SKM-1 (cell line): Measurements from ENCODE around the gene PIK3R5.
"Not testable (repeated sequence)": the region's sequence is repeated elsewhere in the genome, so short reads cannot be mapped to it uniquely, and the experiment has no call there.

Source experiments
- DNase-seq: peaks from one replicate; lab custom pipeline; 2025; ENCODE audit not compliant: unreplicated experiment; lab: John Stamatoyannopoulos, UW

The PIK3R5 gene, protein sequence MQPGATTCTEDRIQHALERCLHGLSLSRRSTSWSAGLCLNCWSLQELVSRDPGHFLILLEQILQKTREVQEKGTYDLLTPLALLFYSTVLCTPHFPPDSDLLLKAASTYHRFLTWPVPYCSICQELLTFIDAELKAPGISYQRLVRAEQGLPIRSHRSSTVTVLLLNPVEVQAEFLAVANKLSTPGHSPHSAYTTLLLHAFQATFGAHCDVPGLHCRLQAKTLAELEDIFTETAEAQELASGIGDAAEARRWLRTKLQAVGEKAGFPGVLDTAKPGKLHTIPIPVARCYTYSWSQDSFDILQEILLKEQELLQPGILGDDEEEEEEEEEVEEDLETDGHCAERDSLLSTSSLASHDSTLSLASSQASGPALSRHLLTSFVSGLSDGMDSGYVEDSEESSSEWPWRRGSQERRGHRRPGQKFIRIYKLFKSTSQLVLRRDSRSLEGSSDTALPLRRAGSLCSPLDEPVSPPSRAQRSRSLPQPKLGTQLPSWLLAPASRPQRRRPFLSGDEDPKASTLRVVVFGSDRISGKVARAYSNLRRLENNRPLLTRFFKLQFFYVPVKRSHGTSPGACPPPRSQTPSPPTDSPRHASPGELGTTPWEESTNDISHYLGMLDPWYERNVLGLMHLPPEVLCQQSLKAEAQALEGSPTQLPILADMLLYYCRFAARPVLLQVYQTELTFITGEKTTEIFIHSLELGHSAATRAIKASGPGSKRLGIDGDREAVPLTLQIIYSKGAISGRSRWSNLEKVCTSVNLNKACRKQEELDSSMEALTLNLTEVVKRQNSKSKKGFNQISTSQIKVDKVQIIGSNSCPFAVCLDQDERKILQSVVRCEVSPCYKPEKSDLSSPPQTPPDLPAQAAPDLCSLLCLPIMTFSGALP

DNA sequence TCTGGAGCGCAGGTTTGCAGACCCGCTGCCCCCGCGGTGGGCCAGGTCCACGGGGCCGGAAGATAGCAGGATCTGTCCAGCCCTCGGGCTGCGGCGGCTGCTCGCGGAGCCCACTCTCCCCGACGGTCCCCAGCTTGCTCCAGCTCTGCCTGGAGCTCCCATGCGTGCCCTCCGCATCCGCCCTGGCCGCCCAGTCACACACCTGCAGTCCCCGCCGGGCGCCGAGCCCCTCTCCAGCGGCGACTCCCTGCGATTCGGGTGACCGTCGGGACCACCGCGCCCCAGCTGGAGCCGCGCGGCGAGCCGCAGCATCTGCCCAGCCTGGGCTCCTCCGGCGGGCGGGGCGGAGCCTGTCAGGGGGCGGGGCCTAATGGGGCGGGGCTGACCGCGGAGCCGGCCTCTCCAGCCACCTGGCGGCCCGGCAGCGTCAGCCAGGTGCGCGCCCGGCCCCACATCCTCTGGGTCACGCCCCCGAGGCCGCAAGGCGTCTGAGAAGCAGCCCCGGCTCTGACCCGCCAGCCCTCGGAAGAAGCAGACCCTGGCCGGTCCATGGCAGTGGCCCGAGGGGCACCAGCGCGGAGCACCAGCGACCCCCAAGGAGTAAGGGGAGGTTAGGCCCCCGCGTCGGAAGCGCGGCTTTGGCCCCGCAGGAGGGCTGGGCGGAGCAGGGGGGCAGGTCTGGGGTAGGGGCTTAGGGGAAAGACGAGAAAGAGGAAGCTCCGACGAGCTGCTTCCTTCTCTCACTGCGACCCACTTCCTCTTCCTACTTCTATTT lies at the start of gene PIK3R5:
Gene PIK3R5, minus strand, starts transcription at position 314 of the 775 bp plus-strand sequence. CDS start 54,213 bp downstream, outside the sequence.
- DNase-seq = peak; percentile 33

DNA sequence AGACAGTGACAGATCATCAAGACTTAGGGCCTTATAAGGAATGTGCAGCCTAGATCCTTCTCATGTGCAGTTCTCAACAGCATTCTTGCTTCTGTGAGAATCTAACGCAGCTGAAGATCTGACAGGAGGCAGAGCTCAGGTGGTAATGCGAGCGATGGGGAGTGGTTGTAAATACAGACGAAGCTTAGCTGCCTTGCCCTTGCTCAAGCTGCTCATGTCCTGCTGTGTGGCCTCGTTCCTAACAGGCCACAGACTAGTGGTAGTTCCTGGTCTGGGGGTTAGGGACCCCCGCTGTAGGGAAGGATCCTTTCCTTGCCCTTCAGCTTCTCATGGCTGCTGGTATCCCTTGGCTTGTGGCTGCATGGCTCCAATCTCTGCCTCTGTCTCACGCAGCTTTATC lies 45.5 kb upstream of the PIK3R5 start:
- DNase-seq = no peak

DNA sequence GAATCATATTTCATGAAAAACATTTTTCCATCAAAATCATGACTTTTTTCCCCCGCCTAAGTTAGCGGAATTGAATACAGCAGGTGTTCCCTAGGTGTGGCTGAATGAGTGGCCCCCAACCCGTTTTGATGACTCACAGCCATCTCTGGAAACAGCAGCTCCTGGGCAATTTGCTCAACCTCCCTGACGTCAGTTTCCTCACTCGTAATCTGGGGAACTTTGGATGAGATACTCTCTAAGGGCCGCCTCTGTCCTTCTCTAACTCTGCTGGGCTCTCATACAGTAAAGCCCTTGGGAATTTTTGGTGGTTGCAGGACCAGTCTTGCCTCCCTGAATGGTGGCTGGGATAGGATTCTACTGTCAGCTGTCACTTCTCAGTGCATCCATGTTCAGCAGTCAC lies 44.2 kb upstream of the PIK3R5 start:
- no peak for DNase-seq

DNA sequence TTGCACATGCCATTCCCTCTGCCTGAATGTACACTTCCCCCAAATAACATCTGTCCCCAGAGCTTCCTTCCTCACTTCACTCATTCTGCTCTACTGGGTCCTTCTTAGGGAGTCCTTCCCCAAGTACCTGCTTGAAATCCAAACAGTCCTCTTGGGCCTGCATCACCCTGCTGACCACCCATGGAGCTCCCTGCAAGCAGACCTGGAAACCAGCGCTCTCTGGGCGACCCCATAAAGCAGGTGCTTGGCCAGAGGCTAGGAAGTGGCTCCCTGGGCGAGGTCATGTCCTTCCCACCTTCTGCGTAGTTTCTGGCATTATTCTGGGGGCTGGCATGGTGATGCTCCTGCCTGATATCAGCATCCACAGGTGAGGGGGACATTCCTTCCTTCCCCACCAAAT lies 43.6 kb upstream of the PIK3R5 start:
- DNase-seq = no peak

DNA sequence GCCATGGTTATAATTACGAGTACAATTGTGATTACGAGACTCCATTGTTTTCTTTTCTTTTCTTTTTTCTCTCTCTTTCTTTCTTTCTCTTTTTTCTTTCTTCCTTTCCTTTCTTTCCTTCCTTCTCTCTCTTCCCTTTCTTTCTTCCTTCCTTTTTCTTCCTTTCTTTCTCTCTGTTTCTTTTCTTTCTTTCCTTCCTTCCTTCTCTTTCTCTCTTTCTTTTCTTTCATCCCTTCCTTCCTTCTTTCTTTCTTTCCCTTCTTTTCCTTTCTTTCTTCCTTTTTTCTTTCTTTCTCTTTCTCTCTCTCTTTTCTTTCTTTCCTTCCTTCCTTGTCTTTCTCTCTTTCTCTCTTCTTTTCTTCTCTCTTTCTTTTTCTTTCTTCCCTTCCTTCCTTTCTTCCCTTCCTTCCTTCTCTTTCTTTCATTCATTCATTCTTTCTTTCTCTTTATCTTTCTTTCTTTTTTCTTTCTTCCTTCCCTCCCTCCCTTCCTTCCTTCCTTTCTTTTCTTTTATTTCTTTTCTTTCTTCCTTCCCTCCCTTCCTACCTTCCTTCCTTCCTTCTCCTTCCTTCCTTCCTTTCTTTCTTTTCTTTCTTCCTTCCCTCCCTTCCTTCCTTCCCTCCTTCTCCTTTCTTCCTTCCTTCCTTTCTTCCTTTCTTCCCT lies 41.7 kb upstream of the PIK3R5 start:
- no peak for DNase-seq

DNA sequence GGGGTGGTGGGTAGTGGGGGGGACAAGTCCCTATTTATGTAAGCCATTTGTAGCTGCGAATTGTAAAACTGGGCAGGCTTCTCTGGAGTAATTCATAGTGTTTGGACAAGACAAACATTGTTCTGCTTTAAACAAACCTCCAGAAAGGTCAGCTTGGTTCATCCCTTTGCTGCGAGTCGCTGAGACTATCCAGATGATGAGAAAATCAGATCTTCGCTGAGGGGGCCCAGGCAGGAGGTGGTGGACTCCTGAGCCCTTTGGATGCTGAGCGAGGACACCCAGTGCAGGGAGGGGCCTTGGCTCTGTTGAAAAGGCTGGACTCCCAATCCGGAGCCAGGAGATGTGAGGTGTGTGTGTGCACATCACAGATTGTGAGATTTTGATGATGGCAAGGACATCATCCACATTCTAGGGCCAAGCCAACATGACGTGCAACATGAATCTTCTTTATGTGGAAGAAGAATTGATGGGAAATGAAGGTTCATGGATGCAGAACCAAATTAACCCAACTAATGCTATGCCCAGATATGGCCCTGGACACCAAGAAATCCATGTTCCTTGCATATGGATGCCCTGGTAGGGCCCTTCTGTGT lies 40.8 kb upstream of the PIK3R5 start:
- no peak for DNase-seq

DNA sequence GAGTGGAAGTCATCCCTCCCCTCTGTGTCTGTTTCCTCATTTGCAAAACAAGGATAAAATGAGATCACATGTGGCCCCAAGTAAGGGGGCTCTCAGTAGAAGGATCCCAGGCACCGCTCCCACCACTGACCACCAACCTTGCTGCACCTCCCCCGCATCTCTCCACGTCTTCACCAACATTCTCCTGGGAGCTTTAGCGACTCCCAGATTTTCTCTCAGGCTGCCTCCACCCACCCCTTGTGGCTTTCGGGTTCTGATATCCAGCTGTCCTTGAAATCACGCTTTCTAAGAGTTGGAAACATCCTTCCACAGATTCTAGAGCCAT lies 39.4 kb upstream of the PIK3R5 start:
- DNase-seq = no peak

DNA sequence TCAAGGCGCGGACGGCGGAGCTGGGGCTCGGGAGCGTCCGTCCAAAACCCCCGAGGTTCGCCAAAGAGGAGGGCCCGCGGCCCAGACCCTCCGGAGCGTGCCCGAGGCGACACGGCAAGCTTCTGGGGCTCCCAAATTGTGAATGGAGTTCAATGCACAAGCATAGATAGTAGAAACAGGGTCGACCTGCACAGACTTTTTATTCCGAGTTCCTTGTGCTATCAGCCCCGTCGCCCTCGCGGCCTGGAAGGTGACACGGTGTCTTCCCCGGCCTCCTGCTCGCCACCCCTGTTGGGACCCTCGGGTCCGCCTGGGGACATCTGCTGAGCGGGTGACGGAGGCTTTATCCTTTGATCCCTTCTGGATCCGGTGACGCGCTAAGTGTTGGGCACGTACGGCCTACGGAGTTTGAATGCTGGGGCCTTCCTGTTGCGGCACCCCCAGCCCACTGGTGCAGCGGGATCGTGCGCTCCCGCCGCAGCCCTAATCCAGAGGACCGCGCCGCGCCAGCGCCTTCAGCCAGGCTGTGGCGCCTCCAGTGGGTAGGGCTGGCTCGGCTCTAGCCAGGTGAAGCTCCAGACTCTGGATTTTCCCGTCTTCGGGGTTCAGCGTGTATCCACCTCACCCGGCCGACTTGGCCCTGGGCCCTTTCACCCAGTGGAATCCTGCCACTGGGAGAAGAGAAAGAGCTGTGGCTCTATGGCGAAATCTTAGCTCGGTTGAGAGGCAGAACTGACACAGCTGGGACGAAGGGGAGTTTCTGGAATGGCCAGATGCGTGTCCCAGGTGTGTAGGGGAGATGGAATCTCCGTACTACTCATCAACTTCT lies 38.8 kb upstream of the PIK3R5 start:
- no peak for DNase-seq

DNA sequence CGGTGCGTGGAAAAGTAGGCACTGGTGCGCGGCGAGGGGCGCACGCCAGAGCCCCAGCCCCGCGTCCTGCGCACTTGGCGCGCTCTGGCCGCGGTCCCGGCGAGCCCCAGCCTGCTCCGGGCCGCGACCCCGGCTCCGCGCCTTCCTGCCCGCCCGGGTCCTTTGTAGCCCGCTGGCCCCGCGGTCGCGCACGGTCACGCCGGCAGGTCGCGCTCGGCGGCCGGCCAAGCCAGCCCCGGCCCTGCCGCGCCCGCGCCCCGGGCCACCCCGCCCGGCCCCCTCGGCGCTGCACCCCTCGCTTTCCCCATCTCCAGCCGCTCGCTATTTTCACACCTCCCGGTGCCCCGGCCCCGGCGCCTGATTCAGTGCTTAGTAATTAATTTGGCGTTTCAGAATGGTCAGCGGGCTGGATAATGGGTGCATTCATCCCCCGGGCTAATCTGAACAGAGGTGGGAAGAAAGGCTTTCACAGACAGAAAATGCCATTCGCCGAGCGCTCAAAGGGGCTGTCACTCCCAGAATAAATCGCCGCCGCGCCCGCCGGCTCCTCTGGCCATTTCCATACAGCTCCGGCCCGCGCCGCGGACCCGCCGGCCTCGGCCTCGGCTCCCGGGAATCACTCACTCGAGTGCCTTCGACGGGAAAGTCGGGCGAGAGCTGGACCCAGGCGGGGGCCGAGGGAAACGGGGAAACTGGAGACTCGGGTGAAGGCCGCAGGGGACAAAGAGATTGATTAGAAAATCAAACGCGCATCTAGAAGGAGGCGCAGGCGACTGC lies 38.0 kb upstream of the PIK3R5 start:
- no peak for DNase-seq

DNA sequence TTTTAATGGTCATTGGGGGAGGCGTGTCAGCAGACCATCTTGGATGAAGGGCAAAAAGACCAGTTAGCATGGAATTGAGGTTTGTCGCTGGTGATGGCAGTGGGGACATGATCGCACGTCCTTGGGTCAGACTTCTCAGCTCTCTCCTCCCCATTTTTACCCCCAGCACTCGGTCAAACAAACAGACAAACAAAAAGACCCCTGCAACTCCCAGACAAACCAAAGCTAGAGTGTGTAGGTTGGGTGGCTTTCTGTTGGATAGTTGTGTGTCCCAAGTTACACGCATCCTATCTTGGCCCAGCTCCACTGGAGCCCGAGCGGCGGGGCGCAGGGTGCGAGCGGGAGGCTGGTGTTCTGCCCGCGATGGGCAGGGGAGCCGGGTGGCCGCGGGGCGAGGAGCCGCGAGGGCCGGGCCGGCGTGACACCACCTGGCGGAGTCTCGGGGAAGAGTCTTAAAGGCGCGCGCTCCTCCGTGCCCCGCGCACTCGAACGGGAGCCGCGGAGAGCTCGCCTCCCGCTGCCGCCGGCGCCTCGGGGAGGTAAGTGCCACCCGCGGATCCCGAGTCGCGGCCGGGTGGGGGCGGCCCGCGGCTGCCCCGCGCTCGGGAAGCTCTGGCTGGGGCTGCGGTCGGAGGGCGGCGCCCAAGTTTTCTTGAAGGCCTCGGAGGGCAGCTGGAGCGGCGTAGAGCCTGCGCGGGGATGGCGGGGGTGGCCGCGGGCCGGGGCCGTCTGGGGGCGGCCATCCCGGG lies 37.3 kb upstream of the PIK3R5 start:
- no peak for DNase-seq

DNA sequence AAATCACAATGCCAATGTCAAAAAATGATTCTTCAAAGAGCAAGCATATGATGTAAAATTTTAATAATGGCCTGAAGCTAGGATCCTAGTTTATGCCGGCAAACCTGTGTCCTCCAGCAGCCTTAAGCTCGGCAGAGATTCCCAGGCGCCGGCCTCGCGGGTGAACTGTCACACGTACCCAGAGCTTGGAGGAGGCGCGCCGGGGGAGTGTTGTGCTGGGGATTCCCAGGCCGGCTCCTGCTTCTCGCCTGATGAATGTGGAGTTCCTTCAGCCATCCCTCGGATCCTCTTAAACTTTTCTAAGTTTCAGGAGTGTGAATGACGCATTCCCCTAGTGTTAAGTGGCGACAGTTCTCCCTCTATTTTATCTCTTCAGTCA lies 36.7 kb upstream of the PIK3R5 start:
- no peak for DNase-seq

DNA sequence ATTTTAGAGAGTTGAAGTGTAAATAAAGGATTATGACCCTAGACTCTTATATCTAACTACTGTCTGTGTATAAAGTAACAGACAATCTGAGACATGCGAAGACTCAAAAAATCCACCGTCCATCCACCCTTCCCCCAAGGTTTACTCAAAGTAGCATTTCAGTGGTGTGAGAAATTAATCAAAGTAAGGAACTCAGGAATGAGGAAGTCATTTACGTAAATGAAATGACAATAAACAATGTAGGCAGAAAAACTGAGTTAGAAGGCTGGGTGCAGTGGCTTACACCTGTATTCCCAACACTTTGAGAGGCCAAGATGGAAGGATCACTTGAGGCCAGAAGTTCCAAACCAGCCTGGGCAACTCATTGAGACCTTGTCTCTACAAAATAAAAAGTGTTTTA lies 36.1 kb upstream of the PIK3R5 start:
- no peak for DNase-seq

DNA sequence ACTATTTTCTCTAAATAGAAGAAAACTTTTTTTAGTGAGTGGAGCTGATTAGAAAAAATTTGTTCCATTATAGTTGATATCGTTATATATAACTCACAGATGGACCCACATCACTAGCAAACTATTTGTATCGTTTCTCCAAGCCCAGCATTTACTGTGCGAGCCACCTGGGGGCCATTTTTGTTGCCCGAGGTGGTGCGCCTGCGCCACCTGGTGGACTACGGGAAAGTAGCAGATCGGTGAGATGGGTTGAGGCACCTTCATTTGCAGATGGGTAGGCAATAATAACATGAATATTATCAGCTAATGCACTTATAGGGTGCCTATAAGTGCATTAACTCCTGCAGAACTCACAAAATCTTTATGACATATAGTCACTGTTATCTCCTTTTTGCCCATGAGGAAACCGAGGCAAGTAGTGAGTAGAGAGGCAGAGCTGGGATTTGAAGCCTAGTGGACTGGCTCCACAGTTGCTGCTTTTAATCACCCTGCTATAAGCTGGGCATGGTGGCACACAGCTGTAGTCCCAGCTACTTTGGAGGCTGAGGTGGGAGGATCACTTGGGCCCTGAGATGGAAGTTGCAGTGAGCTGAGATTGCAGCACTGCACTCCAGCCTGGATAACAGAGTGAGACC lies 32.6 kb upstream of the PIK3R5 start:
- DNase-seq = no peak

DNA sequence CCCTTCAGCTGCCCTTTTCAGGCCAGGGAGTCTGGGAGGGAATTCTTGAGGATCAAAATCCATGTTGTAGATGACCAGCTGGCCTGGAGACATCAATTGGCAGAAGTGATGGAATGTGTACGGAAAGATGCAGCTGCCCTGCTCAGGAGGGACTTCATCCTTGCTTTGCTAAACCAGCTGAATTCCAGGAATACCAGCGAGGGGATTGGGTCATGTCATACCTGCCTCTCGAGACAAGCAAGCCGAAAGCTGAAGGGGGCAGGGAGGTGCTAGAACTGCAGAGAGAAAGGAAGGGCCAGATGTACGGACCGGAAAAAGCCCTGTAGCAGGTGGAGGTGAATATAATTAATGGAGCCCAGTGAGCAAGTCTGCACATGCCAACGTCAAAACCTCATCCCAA lies 30.2 kb upstream of the PIK3R5 start:
- no peak for DNase-seq

DNA sequence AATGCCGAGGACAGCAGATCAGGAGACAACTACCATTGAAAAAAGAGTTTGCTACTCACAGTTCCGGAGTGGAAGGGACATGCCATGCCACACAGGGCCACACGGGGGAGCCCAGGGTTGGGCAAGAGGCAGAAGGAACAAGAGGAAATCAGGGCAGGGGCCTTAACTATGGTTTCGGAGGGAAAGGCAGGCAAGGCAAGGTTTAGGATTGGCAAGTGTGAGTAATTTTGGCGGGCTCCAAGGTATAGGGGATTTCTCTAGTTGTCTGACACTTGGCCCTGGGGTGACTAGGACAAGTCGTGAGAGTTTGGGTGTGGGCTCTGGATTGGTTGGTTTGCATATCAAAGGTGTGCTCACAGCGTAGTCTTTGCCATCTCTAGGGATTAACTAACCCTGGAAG lies 28.8 kb upstream of the PIK3R5 start:
- DNase-seq = no peak

DNA sequence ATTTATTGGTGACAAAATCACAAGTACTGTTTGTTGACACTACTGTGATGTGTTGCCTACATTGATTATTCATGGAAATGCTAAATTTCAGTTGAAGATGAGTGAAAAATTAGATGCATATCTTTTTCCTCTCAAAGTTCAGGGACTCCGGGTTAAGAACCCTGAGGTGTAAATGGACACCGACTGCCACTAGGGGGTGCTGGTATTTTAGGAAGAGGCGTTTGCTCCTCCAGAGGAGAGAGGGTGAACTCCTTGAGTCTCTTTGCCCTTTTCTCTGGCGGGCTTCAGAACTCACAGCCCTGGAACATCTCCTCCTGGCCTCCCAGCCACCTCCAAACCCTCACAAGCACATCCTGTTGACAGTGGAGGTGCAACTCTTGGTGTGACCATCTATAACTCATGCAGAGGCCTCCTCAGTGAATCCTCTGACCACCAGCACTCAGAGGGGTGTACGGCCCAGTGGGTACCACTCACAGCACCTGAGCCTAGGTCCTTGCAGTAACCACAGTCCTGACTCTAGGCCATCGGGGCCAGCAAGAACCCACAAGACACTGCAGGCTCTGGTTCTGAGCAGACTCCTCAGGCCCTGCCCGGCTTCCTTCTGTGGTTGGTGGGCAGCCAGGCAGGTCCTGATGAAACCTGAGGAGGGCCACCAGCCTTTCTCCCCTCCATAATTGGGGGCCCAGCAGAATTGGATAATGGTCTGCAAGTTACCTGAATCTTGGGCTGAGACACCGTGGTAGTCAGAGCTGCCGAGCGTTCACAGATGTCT lies 26.2 kb upstream of the PIK3R5 start:
- DNase-seq = no peak

DNA sequence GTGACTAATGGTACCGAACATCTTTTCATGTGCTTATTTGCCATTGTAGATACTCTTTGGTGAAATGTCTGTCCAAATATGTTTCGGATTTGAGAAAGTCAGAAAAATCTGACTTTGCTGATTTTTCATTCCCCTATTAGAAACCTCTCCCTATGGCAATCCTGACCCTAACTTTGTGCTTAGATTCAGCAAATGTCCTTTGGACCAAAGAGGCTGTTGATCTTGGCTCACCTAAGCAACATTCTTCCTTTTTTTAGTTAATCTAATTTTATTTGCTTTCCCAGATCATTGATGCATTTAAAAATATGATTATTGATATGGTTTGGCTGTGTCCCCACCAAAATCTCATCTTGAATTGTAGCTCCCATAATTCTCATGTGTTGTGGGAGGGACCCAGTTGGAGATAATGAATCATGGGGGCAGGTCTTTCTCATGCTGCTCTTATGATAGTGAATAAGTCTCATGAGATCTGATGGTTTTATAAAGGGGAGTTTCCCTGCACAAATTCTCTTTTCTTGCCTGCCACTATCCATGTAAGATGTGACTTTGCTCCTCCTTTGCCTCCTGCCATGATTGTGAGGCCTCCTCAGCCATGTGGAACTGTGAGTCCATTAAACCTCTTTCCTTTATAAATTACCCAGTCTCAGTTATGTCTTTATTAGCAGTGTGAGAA lies 22.9 kb upstream of the PIK3R5 start:
- not testable (repeated sequence) for DNase-seq
